OCI-LY1 (cell line): ENCODE data around the gene RASSF6.

Source experiments
- H2AFZ ChIP-seq: fragments of 200-600 bp; sonication (generic), shearing (Covaris generic); 2 replicates; pipeline ENCODE4 v1.6.0; 2014; ENCODE audit warnings: antibody characterized with exemption, mild to moderate bottlenecking, low read length
- H3F3A ChIP-seq: fragments of 200-600 bp; sonication (generic), shearing (Covaris generic); 2 replicates; pipeline ENCODE4 v1.6.0; 2014; ENCODE audit warnings: mild to moderate bottlenecking, antibody characterized with exemption, low read length, moderate library complexity; ENCODE audit not compliant: insufficient read depth
- H3K27ac ChIP-seq: fragments of 200-600 bp; sonication (generic); 2 replicates; pipeline ENCODE4 v1.5.1; 2014; ENCODE audit warnings: low read length, mixed run types, mild to moderate bottlenecking, low read depth; ENCODE audit not compliant: poor library complexity, severe bottlenecking
- H3K27me3 ChIP-seq: fragments of 200-600 bp; sonication (generic); 2 replicates; pipeline ENCODE4 v1.6.0; 2014; ENCODE audit warnings: antibody characterized with exemption, mild to moderate bottlenecking, low read length, moderate library complexity; ENCODE audit not compliant: insufficient read depth
- H3K36me3 ChIP-seq: fragments of 200-600 bp; sonication (generic); 2 replicates; pipeline ENCODE4 v1.6.1; 2014; ENCODE audit warnings: mild to moderate bottlenecking, antibody characterized with exemption, low read length, moderate library complexity, mixed read lengths; ENCODE audit not compliant: insufficient read depth
- H3K4me1 ChIP-seq: fragments of 200-600 bp; sonication (generic); 2 replicates; pipeline ENCODE4 v1.5.1; 2014; ENCODE audit warnings: mild to moderate bottlenecking, low read length, moderate library complexity; ENCODE audit not compliant: insufficient read depth, severe bottlenecking
- H3K4me2 ChIP-seq: fragments of 200-600 bp; sonication (generic), shearing (Covaris generic); 2 replicates; pipeline ENCODE4 v1.6.1; 2014; ENCODE audit warnings: low read length
- H3K4me3 ChIP-seq: fragments of 200-600 bp; sonication (generic); 2 replicates; pipeline ENCODE4 v1.5.1; 2014; ENCODE audit warnings: low read length, low read depth, mild to moderate bottlenecking, mixed read lengths; ENCODE audit not compliant: poor library complexity, severe bottlenecking
- H3K79me2 ChIP-seq: fragments of 200-600 bp; shearing (Covaris generic); 2 replicates; pipeline ENCODE4 v1.6.1; 2016; ENCODE audit warnings: mixed run types, low read length, mixed read lengths; ENCODE audit not compliant: insufficient read depth
- H3K9ac ChIP-seq: fragments of 200-600 bp; sonication (generic), shearing (Covaris generic); 2 replicates; pipeline ENCODE4 v1.6.1; 2014; ENCODE audit warnings: mild to moderate bottlenecking, low read length, mixed read lengths
- H3K9me2 ChIP-seq: fragments of 200-600 bp; sonication (generic), shearing (Covaris generic); 2 replicates; pipeline ENCODE4 v1.6.1; 2014; ENCODE audit warnings: low read depth, mild to moderate bottlenecking, low read length, mixed read lengths
- H3K9me3 ChIP-seq: fragments of 200-600 bp; shearing (Covaris generic); 2 replicates; pipeline ENCODE4 v1.6.1; 2014; ENCODE audit warnings: low read length, mixed read lengths
- H4K20me1 ChIP-seq: fragments of 200-600 bp; sonication (generic), shearing (Covaris generic); 2 replicates; pipeline ENCODE4 v1.6.0; 2016; ENCODE audit warnings: mild to moderate bottlenecking, low read length; ENCODE audit not compliant: insufficient read depth
- EZH2 ChIP-seq: fragments of 200-600 bp; sonication (generic), shearing (Covaris generic); IDR thresholded peaks from 2 replicates; pipeline ENCODE4 v1.8.0; 2017; ENCODE audit warnings: borderline replicate concordance, mixed run types, mild to moderate bottlenecking, antibody characterized with exemption, low read length, moderate library complexity, mixed read lengths
- TF ChIP-seq, protein P1 (sequence below): fragments of 200-600 bp; sonication (generic), shearing (Covaris generic); IDR thresholded peaks from 2 replicates; pipeline ENCODE4 v1.5.1; 2017; ENCODE audit warnings: mild to moderate bottlenecking, antibody characterized with exemption, low read length, moderate library complexity, mixed read lengths

RASSF6 gene

GRCh38 chr4:73621357-73621756, 1.1 kb upstream of the RASSF6 start:
- H3K79me2 ChIP-seq: peaks cover 44% of the 10 kb centered on the region
- peak overlapping the region; percentile 100 for H3K27ac ChIP-seq
- H3K4me1 ChIP-seq: peaks cover 61% of the 10 kb centered on the region
- no peaks in the 10 kb centered on the region for H3K9me3 ChIP-seq
- H4K20me1 ChIP-seq: no peaks in the 10 kb centered on the region
- H3K27me3 ChIP-seq: no peaks in the 10 kb centered on the region
- peaks cover 20% of the 10 kb centered on the region for H3K36me3 ChIP-seq
- H3K9ac ChIP-seq: peak overlapping the region; percentile 78
- peak overlapping the region; percentile 77 for H3K4me3 ChIP-seq
- TF ChIP-seq, protein P1, sequence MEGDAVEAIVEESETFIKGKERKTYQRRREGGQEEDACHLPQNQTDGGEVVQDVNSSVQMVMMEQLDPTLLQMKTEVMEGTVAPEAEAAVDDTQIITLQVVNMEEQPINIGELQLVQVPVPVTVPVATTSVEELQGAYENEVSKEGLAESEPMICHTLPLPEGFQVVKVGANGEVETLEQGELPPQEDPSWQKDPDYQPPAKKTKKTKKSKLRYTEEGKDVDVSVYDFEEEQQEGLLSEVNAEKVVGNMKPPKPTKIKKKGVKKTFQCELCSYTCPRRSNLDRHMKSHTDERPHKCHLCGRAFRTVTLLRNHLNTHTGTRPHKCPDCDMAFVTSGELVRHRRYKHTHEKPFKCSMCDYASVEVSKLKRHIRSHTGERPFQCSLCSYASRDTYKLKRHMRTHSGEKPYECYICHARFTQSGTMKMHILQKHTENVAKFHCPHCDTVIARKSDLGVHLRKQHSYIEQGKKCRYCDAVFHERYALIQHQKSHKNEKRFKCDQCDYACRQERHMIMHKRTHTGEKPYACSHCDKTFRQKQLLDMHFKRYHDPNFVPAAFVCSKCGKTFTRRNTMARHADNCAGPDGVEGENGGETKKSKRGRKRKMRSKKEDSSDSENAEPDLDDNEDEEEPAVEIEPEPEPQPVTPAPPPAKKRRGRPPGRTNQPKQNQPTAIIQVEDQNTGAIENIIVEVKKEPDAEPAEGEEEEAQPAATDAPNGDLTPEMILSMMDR: no peak
- no peak for TF ChIP-seq EZH2
- H3K4me2 ChIP-seq: peak overlapping the region; percentile 68
- H3F3A ChIP-seq: no peaks in the 10 kb centered on the region
- no peaks in the 10 kb centered on the region for H3K9me2 ChIP-seq
- no peak overlapping the region for H2AFZ ChIP-seq

DNA sequence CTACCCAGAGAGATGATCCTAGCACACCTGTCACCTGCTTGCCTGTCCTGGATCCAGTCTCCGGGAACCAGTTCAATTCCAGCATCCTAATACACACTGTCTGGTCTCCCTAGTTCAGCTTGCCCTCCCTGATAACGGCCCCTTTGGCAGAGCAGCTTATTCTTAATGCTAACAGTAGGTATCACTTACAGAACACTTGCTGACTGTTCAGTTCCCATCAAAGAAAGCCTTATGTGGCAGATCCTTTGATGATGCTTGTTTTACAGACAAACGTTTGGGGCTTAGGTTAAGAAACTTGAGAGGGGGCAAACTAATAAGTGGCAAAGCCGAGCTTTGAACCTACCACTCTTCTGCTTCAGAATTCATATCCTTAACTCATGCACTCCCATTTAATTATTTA, 890 bp downstream of the RASSF6 start:
- Histone ChIP-seq H3K4me2 (peak overlapping the region; percentile 68), H3K4me3 (peak overlapping the region; percentile 77)

DNA sequence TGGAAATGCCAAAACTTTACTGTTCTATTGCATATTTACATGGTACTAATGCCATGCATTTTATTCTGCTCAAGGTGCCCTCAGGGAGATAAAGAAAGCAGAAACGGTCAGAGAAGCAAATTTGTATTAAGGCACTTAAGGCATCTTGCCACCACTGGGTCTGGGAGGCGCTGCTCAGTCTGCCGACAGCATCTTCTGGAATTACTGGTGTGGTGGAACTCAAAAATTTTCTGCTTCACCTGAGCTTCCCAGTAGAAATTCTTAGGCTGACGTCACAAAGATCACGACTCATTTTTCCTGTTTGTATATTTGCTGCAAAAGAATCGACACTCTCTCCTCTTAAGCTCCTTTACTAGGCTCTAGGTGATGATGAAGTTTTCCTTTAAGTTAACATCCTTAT, 3.0 kb downstream of the RASSF6 start:
- Histone ChIP-seq H3K4me2 (peak overlapping the region; percentile 68), H3K9me2 (no peaks in the 10 kb centered on the region), H3K4me3 (peak overlapping the region; percentile 77), H3K36me3 (peaks cover 56% of the 10 kb centered on the region), H3K79me2 (peaks cover 69% of the 10 kb centered on the region), H3K9me3 (no peaks in the 10 kb centered on the region), H4K20me1 (no peaks in the 10 kb centered on the region), H3F3A (no peaks in the 10 kb centered on the region), H3K9ac (peak overlapping the region; percentile 78), H3K27ac (peak overlapping the region; percentile 100), H2AFZ (no peak overlapping the region), H3K4me1 (peaks cover 75% of the 10 kb centered on the region), H3K27me3 (no peaks in the 10 kb centered on the region)
- TF ChIP-seq, protein P1: peak; percentile 43
- no peak for TF ChIP-seq EZH2

More for the DNA sequence above, 890 bp downstream of the RASSF6 start:
- Histone ChIP-seq H3K27ac (peak overlapping the region; percentile 100), H2AFZ (no peak overlapping the region), H3K9me3 (no peaks in the 10 kb centered on the region), H3K36me3 (peaks cover 36% of the 10 kb centered on the region), H4K20me1 (no peaks in the 10 kb centered on the region), H3K27me3 (no peaks in the 10 kb centered on the region), H3K9ac (peak overlapping the region; percentile 78), H3F3A (no peaks in the 10 kb centered on the region), H3K79me2 (peaks cover 64% of the 10 kb centered on the region), H3K9me2 (no peaks in the 10 kb centered on the region), H3K4me1 (peaks cover 66% of the 10 kb centered on the region)
- TF ChIP-seq, protein P1: no peak
- no peak for TF ChIP-seq EZH2
